GM21825 (cell line): ENCODE measurements around the gene ITPRID2.

Source experiments
- ATAC-seq: cut with Tn5 transposase; IDR thresholded peaks from one replicate; pipeline ENCODE4 v1.9.1; 2021; ENCODE audit warnings: mild to moderate bottlenecking, moderate library complexity; ENCODE audit not compliant: unreplicated experiment

Gene ITPRID2

GRCh38 chr2:181879295-181879694 lies 12.2 kb upstream of the ITPRID2 start:
- no peak for ATAC-seq

GRCh38 chr2:181882246-181883020 lies 9.1 kb upstream of the ITPRID2 start:
- no peak for ATAC-seq

- no peak for ATAC-seq
Measured at GRCh38 chr2:181884601-181885000, 6.9 kb upstream of the ITPRID2 start.

- no peak for ATAC-seq
Measured at GRCh38 chr2:181885096-181885495, 6.4 kb upstream of the ITPRID2 start.

GRCh38 chr2:181886192-181886591 lies 5.3 kb upstream of the ITPRID2 start:
- no peak for ATAC-seq

- no peak for ATAC-seq
Measured at GRCh38 chr2:181887045-181887444, 4.5 kb upstream of the ITPRID2 start.

- no peak for ATAC-seq
Measured at GRCh38 chr2:181889776-181890175, 1.8 kb upstream of the ITPRID2 start.

- no peak for ATAC-seq
Measured at GRCh38 chr2:181890271-181890670, 1.3 kb upstream of the ITPRID2 start.

GRCh38 chr2:181891966-181892798 lies 652 bp downstream of the ITPRID2 start:
- ATAC-seq: peak; percentile 44

GRCh38 chr2:181892799-181893435 lies 1.4 kb downstream of the ITPRID2 start:
- ATAC-seq: no peak

- no peak for ATAC-seq
Measured at GRCh38 chr2:181894381-181894780, 2.9 kb downstream of the ITPRID2 start.

- no peak for ATAC-seq
Measured at GRCh38 chr2:181895818-181896217, 4.3 kb downstream of the ITPRID2 start.

GRCh38 chr2:181896286-181896685 lies 4.8 kb downstream of the ITPRID2 start:
- no peak for ATAC-seq

- no peak for ATAC-seq
Measured at GRCh38 chr2:181900007-181900651, 8.6 kb downstream of the ITPRID2 start.

GRCh38 chr2:181902625-181903024 lies 11.1 kb downstream of the ITPRID2 start:
- no peak for ATAC-seq

- no peak for ATAC-seq
Measured at GRCh38 chr2:181904022-181904632, 12.6 kb downstream of the ITPRID2 start.

- ATAC-seq: peak; percentile 40
Measured at GRCh38 chr2:181907057-181907456, 15.5 kb downstream of the ITPRID2 start.

GRCh38 chr2:181907635-181908034 lies 16.1 kb downstream of the ITPRID2 start:
- ATAC-seq: no peak

- ATAC-seq: no peak
Measured at GRCh38 chr2:181910028-181910831, 18.7 kb downstream of the ITPRID2 start.

- no peak for ATAC-seq
Measured at GRCh38 chr2:181911830-181912229, 20.3 kb downstream of the ITPRID2 start.
